GM21723 (cell line): Measurements from ENCODE around the gene C10orf71.

Source experiments
- ATAC-seq: cut with Tn5 transposase; IDR thresholded peaks from one replicate; pipeline ENCODE4 v1.9.1; 2021; ENCODE audit warnings: mild to moderate bottlenecking, moderate library complexity; ENCODE audit not compliant: unreplicated experiment

Gene C10orf71

GRCh38 chr10:49330127-49330665 lies 31.2 kb downstream of the C10orf71 start:
- no peak for ATAC-seq

- ATAC-seq = no peak
Observed at GRCh38 chr10:49331431-49331830, 32.5 kb downstream of the C10orf71 start.

GRCh38 chr10:49332333-49332732 lies 33.4 kb downstream of the C10orf71 start:
- no peak for ATAC-seq

GRCh38 chr10:49332768-49333167 lies 33.8 kb downstream of the C10orf71 start:
- no peak for ATAC-seq

- no peak for ATAC-seq
Observed at GRCh38 chr10:49333192-49333591, 34.2 kb downstream of the C10orf71 start.

- no peak for ATAC-seq
Observed at GRCh38 chr10:49334964-49335363, 36.0 kb downstream of the C10orf71 start.

- no peak for ATAC-seq
Observed at GRCh38 chr10:49335364-49335972, 36.5 kb downstream of the C10orf71 start.

- no peak for ATAC-seq
Observed at GRCh38 chr10:49338604-49339003, 39.6 kb downstream of the C10orf71 start.

GRCh38 chr10:49344840-49345239 lies 45.9 kb downstream of the C10orf71 start:
- ATAC-seq = no peak

- no peak for ATAC-seq
Observed at GRCh38 chr10:49347342-49347741, 48.4 kb downstream of the C10orf71 start.

GRCh38 chr10:49347827-49348226 lies 48.9 kb downstream of the C10orf71 start:
- no peak for ATAC-seq

GRCh38 chr10:49348593-49348992 lies 49.6 kb downstream of the C10orf71 start:
- no peak for ATAC-seq

GRCh38 chr10:49349390-49349789 lies 50.4 kb downstream of the C10orf71 start:
- ATAC-seq = no peak

- no peak for ATAC-seq
Observed at GRCh38 chr10:49350138-49350537, 51.2 kb downstream of the C10orf71 start.

- ATAC-seq = no peak
Observed at GRCh38 chr10:49350846-49351532, 52.0 kb downstream of the C10orf71 start.

- ATAC-seq = no peak
Observed at GRCh38 chr10:49351669-49352068, 52.7 kb downstream of the C10orf71 start.

GRCh38 chr10:49352323-49352722 lies 53.4 kb downstream of the C10orf71 start:
- no peak for ATAC-seq

GRCh38 chr10:49353026-49353894 lies 54.3 kb downstream of the C10orf71 start:
- no peak for ATAC-seq

GRCh38 chr10:49353895-49354566 lies 55.1 kb downstream of the C10orf71 start:
- ATAC-seq = no peak

- no peak for ATAC-seq
Observed at GRCh38 chr10:49354593-49354992, 55.6 kb downstream of the C10orf71 start.

- no peak for ATAC-seq
Observed at GRCh38 chr10:49355221-49355620, 56.3 kb downstream of the C10orf71 start.
